AG20443 (cell line): ENCODE measurements around the gene UNC13C.

Source experiments
- DNase-seq: peaks from one replicate; pipeline ENCODE4 v3.0.0; 2012; ENCODE audit warnings: low spot score, mixed read lengths

UNC13C gene

DNA sequence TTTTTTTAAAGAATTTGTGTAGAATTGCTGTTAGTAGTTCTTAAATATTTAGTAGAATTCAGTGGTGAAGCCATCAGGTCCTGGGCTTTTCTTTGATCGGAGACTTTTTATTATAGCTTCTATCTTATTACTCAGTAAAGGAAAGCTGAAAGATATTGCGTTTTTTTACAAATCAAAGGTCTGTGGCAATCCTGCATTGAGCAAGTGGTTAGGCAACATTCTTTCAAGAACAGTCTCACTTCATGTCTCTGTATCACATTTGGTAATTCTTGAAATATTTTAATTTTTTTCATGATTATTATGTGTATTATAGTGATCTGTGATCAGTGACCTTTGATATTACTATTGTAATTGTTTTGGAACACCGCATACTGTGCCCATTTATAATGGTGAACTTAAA lies 140.8 kb downstream of the UNC13C start:
- no peak for DNase-seq

DNA sequence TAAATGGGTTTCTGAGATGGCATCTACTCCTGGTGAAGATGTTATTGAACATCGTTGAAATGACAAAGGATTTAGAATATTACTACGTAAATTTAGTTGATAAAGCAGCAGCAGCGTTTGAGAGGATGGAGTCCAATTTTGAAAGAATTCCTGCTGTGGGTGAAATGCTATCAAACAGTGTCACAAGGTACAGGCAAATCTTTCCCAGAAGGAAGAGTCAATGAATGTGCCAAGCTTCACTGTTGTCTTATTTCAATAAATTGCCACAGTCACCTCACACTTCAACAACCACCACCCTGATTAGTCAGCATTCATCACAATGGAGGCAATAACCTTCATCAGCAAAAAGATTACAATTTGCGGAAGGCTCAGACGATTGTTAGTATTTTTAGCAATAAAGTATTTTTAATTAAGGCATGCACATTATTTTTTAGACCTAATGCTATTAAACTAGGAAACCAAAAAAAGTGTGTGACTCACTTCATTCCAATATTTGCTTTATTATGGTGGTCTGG lies 142.8 kb downstream of the UNC13C start:
- no peak for DNase-seq

DNA sequence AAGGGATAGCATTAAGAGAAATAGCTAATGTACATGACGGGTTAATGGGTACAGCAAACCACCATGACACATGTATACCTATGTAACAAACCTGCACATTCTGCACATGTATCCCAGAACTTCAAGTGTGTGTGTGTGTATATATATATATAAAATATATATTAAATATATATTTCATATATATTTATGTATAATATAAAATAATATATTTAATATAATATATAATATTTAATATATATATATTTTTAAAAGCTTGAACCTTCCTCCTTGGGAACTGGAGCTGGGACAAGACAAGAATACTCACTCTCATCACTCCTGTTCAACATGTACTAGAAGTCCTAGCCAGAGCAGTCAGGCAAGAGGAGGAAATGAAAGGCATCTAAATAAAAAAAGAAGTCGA lies 149.3 kb downstream of the UNC13C start:
- no peak for DNase-seq

DNA sequence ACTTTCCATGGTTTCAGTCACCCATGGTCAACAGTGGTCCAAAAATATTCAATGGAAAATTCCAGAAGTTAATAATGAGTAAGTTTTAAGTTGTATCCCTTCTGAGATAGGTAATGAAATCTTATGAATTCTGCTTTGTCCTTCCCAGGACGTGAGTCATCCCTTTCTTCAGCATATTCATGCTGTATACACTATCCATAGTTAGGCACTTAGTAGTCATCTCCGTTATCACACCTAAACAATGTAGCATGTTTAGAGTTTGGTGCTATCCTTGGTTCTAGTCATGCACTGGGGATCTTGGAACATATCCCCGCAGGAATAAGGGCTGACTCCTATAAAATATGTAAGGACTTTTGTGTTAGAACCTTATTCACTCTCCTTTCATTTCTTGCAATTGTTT lies 153.2 kb downstream of the UNC13C start:
- DNase-seq: no peak

DNA sequence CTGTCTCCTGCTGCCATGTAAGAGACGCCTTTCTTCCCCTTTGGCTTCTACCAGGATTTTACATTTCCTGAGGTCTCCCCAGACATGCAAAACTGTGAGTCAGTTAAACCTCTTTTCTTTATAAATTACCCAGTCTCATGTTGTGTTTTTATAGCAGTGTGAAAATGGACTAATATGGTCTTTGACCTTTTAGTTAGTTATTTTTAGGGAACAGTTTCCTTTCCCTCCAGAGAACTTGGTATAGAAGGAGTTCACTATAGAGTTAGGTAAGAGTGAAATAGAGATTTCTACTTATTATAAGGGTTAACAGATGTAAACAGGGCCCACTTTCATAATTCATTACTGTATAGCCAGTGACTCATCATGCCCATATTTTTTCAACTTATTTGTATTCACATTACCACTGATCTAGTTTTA lies 170.9 kb downstream of the UNC13C start:
- DNase-seq: no peak

DNA sequence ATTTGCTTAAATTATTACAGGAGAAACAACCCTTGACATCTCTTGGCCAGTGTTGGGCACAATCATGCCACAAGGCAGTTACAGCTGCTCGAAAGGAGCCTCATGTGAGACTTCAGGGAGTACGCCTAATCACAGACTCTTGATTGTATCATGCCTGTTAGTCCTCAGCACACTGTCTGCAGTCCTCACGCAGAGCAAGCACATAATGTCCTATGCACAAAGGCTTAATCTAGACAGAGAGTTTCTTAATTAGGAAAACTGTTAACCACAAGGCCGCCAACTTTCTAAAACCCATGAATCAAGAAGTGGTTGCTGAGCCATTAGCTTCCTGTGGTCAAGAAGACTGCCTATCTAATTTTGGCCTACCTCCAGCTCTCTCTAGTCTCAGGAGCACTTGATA lies 172.0 kb downstream of the UNC13C start:
- DNase-seq: no peak

DNA sequence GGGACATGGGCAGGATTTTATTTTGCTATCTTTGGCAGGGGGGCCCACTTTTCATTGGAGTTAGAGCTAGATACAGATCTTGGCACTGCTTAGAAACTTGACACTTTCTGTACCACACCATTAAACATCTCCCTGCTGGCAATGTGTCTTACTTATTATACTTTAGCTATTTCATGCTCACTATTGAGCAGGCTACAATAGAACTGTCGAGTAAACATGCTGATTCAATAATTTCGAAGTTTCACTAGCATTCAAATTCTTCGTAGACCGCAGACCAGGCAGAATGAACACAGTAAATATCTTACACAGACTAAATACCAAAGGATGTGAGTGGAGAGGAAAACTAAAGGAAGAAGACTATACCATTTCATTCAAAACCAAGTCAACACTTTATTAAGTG lies 180.8 kb downstream of the UNC13C start:
- no peak for DNase-seq

DNA sequence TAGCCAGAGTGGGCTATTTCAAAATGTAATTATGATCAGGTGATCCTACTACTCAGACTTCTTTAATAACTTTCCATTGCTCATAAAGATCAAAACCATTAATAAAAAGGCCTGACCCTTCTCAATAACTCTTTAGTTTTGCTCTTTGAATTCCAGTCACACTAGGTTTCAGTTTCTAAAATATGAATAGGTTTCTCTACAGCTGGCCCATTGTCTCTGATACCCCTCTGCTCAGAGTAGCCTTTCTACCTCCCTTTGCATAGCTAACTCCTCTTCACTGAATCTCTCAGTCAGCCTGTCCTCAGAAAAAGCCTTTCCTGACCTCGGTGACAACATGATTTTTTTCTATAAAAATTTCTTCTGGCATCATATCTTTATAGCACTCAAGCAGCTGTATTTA lies 209.1 kb downstream of the UNC13C start:
- no peak for DNase-seq

DNA sequence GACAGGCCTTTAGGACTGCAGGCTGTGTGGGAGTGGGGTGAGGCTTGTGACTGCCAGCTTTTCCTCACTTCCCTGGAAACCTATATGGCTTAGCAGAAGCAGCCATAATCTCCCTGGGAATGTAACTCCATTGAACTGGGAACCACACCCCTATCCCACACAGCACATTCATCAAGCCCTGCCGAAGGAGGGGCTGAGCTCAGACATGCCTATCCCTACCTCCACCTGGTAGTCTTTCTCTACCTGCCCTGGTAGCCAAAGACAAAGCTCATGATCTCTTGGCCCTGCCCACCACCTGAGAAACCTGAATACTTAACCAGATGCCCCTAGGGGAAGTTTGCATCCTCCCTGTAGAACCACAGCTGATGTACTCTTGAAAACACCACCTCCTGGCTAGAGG lies 219.8 kb downstream of the UNC13C start:
- no peak for DNase-seq

DNA sequence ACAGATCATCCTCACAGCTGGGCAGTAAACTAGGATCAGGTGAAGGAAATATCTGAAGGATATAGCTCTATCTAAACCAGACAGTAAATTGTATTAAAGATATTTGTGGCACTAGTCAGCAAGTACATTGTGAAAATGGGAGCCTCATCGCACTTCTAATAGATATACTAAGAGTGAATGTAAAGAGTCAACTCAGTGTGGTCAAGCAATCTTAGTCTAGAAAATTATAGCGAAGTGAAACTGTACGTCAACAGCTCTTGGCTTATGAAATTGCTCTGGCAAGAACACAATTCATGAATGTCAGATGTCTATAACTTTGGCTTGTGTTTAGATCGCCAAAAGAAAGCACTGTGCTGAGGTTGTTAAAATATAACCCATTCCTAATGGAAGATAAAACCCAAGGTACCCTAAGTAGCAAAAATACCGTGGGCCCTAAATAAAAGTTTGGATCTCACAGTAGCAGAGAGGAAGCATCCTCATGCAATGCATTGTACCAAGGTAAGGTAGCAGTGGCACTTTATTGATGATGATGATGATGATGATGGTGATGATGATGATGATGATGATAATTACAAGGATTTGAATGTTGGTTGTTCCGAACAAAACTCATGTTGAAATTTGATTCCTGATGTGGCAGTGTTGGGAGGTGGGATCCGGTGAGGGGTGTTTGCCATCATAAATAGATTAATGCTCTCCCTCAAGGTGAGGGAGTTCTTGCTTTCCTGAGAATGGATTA lies 228.5 kb downstream of the UNC13C start:
- no peak for DNase-seq

DNA sequence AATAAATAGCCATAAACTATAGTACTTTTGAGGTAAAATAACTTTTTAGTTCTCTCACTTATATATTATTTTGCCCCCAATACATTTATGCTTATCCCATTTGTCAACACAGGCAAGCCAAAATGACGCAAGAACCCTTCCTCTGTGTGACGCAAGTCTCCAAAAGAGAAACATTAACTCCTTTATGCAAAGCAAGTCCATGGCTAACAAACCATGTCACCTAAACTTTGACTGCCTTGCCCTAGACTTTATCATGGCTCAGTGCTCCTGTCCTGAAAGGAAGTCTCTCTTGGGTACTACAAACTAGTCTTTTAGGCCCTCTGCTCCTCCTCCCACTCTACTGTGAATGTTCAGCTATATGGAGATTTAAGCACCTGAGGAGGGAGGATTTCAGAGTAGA lies 230.5 kb downstream of the UNC13C start:
- no peak for DNase-seq

DNA sequence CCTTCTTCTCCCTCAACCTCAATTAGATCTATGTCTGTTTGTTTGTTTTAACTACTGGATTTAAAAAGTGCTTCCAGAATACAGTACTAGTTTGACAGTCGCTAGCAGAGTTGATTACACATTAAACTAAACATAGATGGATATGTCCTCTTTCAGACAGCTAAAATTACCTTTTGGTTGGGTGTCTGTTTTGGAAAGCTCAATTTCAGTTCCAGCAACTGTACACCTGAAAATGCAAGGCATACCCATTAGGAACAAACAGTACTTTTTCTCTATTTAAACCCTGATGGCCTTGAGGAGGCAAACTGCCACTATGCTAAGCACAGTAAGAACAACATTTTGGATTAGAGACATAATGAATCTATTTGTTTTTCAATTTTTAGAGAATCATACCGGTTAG lies 234.4 kb downstream of the UNC13C start:
- DNase-seq: no peak

DNA sequence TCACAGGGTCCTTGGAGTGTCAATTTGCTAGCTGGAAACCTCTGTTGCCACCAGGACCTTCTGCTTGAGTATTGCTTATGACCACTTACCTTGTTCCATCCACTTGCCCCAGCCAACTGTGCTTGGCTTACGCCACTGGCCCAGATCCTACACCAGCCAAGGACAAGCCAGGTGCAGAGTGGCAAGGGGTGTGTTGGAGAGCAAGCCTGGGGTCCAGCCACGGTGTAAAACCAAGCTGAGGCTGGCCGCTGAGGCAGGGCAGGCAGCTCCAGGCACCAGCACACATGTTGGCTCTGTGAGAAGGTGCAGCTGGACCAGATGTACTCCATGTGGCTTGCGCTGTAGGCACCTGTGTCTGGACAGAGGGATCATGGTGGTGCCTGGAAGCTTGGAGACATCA lies 248.2 kb downstream of the UNC13C start:
- DNase-seq: no peak

DNA sequence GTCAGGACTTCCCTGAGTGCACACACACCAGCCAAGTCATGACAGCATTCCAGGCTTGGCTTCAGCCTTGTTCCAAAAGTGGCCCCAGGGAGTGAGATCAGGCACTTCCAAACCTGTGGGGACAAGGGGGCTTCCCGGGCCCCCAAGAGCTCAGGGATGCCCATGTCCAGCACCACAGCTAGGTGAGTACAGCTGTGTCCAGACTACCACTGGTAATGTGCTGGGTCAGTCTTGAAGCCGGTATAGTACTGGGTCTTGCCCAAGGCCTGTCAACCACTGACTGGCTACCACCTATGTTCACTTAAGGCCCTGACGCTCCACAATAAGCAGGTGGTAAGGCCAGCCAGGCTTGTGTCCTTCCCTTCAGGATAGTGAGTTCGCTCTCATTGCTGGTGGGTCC lies 249.3 kb downstream of the UNC13C start:
- no peak for DNase-seq

DNA sequence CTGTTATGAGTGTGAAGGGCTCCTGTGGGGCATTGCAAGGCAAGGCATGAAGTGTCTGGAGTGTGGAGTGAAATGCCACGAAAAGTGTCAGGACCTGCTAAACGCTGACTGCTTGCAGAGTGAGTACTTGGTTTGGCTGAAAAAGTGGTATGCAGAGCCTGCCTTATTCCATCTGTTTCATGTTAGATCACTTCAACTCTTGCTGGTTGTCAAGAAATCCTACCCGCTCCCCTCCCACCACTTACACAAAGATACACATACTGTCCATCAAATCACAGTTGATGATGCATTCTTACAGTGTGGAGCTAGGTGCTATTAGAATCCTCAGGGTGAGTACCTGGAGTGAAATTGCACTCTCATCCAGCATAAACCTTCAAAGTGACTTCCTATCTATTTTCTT lies 272.1 kb downstream of the UNC13C start:
- DNase-seq: no peak

DNA sequence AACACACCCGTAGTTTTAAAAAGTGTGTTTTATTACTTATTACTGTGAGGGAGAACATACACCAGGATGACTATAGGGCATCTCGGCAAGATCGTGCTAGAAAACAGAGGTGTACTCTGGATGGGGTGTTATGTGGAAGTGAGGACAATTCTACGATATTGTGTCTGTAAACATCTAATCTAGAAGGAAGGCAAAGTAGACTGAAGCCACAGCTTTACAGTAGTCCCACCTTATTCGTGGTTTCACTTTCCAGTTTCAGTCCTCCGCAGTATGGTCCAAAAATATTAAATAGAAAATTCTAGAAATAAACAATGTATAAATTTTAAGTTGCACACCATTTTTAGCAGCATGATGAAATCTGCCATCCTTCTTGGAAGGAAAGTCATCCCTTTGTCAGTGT lies 277.9 kb downstream of the UNC13C start:
- no peak for DNase-seq

DNA sequence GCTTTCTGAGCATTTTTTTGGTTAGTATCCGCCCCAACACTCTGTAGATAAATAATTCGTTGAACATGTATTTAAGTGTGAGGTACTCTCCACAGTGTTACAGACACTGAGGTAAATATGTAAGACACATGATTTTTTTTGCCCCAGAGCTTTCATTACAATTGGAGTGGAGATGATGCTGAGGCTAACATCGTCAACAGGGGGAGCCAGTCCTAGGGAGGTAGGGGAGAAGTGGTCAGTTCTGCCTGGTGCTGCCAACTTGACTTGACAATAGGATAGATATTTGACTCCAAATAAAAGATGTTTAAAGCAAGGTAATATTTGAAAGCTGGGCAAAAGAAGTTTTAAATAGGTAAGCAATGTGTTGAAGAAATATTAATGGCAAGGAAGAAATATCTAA lies 295.7 kb downstream of the UNC13C start:
- no peak for DNase-seq

DNA sequence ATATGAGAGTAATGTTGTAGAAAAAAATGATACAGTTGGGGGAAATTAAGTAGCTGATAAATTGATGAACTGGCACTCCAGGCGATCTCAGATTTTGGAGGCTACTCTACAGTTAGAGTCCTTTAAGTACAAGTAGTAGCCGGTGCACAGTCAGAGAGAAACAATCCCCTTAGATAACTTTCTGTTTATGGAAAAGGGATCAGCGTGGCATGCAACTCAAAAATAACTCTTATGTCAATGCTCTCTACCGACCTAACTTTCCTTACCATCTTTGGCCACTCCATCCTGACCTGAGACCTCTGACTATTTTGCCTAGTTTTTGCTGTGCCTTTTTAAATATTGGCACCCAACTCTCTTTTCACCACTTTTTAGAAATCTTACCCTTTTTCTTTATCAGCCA lies 299.6 kb downstream of the UNC13C start:
- DNase-seq: no peak

DNA sequence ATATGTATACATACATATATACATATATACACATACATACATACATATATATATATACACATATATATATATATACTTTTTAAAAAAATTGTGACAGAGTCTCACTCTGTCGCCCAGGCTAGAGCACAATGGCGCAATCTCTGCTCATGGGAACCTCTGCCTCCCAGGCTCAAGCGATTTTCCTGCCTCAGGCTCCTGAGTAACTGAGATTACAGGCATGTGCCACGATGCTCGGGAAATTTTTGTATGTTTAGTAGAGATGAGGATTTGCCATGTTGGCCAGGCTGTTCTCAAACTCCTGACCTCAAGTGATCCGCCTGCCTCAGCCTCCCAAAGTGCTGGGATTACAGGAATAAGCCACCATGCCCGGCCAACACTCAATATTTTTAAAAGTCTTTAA lies 302.5 kb downstream of the UNC13C start:
- no peak for DNase-seq

DNA sequence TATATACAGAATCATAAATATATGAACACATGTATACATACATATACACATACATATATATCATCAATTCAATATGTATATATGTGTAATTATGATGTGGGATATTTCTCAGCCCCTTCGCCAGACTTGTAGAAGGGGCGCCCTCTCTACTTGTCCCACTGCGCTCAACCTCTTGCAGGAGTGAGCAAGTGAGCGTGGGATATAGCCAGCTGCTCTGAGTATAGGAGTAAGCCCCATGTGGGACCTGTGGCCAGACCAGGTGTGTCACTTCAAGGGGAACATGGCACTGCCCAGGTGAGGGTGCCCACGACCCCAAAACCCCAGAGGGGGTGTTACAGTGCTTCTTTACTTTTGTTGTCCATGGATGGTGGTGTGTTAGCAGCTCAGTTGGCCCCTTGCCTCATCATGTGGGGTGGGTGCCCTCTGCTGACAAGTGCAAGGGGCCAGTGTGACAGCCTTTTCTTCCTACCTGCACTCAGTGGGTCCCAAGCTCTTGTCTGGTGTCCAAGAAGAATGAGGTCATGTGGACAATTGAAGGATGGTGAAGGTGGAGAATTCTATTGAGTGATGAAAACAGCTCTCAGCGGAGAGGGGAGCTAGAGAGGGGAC lies 304.1 kb downstream of the UNC13C start:
- DNase-seq: no peak

DNA sequence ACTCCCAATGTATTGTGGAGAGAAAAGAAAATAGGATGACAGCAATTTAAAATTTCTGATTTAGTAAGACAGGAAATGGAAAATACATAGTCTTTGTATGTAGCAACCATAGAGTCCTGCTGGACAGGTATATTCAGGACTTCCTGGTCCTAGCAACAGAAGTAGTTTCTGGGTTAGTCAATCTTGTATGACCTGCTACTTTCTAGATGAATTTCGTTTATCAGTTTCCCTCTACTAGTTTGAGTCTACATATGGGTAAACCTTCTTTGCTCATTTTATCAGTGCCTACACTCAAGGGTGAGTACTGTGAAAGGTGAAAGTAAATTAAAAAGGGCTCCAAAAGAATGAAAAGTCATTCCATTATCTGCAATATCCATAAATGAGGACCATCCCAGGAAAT lies 309.8 kb downstream of the UNC13C start:
- DNase-seq: no peak

DNA sequence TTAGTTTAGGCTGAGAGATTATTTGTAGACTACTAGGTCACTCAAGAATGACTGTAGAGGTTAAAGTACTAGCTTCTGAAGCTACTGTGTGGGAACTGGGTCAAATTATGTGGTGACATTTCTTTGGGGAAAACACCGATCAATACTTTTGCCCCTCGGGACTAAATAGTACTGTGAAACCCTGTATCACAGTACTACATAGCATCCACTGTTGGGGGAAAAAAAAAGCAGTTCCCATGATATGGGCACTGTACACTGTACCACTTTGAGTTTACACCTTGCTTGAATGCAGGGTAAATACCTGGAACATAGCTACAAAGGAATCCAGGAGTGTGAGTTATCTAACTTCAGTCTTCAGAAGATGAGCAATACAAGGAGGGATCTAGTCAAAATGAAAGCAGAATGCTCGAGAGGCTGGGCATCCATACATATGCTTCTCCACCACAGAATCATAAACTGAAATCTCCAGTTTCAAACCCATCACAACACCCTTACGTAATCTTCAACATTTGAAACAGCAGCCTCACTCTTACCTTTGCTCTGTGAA lies 311.4 kb downstream of the UNC13C start:
- DNase-seq: no peak

DNA sequence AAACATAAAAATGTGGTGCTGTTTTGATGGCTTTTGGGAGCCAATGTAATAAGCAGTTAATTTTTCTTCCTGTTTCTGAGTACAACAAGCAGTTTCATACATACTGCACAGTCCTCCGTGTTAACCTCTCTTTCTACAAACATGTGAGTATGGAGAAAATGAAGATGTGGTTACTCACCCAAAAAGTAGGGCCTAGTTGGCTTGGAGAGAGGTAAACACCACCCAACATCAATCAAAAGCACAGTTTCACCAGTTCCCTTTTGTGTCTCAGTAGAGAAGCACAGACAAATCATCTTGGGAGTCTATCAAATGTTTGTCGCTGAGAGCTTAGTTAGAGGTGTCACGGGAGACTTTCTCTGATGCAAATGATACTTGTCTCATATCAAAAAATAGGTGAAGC lies 320.2 kb downstream of the UNC13C start:
- no peak for DNase-seq

DNA sequence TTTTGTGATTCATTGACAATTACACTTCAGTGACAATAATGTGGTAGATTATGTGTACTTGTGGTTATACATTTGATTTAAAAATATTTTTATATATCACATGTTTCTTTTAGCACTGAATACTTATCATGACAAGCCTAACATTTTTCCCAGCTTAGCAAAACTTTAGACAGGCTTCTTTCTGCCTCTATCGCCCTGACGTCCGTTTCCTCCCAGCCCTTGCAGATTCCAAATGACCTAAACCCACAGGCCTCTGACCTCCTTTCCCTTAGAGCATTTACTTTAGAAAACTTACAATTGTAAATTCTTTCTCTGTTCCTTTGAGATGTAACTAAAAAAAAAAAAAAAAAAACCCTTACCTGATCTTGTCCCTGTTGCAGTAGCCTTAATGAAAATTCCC lies 326.1 kb downstream of the UNC13C start:
- no peak for DNase-seq
